CD4-positive, alpha-beta T cell treated with Interleukin-2 at 100 ng/mL for 4 hours (primary cell): ENCODE data around the gene TTC36.
"Not testable (repeated sequence)": the region's sequence is repeated elsewhere in the genome, so short reads cannot be mapped to it uniquely, and the experiment has no call there.

Source experiments
- DNase-seq: peaks from one replicate; pipeline ENCODE4 v3.0.0-alpha.2; 2020; ENCODE audit warnings: low spot score

The TTC36 gene, protein sequence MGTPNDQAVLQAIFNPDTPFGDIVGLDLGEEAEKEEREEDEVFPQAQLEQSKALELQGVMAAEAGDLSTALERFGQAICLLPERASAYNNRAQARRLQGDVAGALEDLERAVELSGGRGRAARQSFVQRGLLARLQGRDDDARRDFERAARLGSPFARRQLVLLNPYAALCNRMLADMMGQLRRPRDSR

DNA sequence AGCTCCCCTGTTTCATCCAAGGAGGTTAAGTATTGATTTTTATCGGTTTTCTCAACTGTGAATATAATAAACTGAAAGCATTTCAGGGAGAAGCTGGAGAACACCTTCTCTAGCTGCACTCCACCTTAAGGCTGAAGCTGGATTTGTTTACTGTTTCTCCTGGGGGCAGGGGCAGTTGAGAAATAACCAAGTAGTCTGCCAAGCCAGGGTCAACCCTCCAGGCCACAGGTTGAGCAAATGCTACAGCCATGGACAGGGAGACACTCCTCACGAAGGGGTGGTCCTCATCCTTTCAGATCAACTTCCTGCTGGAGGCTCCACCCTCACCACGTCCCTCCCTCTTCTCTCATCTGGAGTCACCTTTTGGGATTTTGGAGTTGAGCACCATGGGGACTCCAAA lies at the start of gene TTC36:
TTC36 (plus strand) TSS at position 366 of the 400 bp plus-strand sequence; CDS start at position 387, 21 bp downstream.
- DNase-seq = no peak

- not testable (repeated sequence) for DNase-seq
Observed at GRCh38 chr11:118481238-118481637, 46.0 kb upstream of the TTC36 start.

- DNase-seq = no peak
Observed at GRCh38 chr11:118484405-118484804, 42.9 kb upstream of the TTC36 start.

DNA sequence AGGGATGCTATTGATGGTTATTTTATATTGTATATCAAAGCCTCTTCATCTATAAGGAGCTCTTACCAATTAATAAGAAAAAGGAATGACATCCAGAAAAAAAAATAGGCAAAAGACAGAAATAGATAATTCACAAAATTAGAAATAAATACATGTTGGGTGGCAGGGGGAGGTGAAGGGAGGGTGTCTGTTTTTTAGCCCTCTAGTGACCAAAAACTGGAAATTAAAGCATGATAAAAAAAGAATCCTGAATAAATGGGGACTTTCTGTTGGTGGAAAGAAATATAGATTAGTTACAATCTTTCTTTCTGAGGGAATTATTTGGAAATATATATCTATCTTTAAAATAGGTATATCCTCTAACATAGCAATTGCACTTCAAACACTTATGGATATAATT lies 42.0 kb upstream of the TTC36 start:
- DNase-seq = no peak

GRCh38 chr11:118488480-118489109 lies 38.7 kb upstream of the TTC36 start:
- peak; percentile 86 for DNase-seq

DNA sequence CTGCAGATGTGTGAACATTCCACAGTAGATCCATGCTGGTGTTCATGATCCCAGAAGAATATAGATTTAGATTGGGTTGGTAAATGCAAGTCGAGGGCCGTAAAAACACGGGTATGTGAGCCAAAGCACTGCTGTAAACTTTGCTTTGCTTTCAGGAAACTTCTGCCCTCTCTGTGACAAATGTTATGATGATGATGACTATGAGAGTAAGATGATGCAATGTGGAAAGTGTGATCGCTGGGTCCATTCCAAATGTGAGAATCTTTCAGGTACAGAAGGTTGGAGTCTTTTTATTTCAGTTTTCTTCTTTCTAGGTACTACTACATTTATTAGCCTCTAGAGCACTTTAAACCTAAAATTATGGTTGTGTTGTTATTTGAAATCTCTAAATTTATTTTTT lies 36.2 kb upstream of the TTC36 start:
- DNase-seq = no peak

DNA sequence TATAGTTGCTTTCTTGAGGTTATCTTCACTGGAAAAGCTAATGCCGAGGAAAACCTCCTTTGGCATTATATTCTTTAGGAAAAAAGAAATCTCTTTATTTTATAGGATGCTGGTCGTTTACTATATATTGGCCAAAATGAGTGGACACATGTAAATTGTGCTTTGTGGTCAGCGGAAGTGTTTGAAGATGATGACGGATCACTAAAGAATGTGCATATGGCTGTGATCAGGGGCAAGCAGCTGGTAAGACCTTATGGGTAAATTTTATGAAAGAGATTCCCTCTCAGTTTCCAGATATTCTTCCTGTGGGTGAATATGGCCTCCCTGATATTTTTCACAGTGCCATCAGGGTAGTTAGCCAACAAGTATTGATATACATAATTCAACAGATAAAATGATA lies 29.4 kb upstream of the TTC36 start:
- DNase-seq = no peak

GRCh38 chr11:118503216-118503615 lies 24.1 kb upstream of the TTC36 start:
- no peak for DNase-seq

GRCh38 chr11:118511601-118512000 lies 15.7 kb upstream of the TTC36 start:
- no peak for DNase-seq

- peak; percentile 7 for DNase-seq
Observed at GRCh38 chr11:118514103-118514502, 13.2 kb upstream of the TTC36 start.

GRCh38 chr11:118519549-118519948 lies 7.7 kb upstream of the TTC36 start:
- no peak for DNase-seq

GRCh38 chr11:118521892-118522311 lies 5.4 kb upstream of the TTC36 start:
- DNase-seq = no peak

GRCh38 chr11:118522571-118523072 lies 4.7 kb upstream of the TTC36 start:
- no peak for DNase-seq

GRCh38 chr11:118524356-118524755 lies 2.9 kb upstream of the TTC36 start:
- no peak for DNase-seq

DNA sequence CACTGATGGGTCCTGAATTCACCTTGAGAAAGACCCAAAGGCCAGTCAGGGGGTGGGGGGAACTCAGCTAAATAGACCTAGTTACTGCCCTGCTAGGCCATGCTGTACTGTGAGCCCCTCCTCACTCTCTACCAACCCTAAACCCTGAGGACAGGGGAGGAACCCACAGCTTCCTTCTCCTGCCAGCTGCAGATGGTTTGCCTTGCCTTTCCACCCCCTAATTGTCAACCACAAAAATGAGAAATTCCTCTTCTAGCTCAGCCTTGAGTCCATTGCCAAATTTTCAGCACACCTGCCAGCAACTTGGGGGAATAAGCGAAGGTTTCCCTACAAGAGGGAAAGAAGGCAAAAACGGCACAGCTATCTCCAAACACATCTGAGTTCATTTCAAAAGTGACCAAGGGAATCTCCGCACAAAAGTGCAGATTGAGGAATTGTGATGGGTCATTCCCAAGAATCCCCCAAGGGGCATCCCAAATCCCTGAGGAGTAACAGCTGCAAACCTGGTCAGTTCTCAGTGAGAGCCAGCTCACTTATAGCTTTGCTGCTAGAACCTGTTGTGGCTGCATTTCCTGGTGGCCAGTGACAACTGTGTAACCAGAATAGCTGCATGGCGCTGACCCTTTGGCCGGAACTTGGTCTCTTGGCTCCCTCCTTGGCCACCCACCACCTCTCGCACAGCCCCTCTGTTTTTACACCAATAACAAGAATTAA lies 2.4 kb upstream of the TTC36 start:
- no peak for DNase-seq

GRCh38 chr11:118526688-118527087 lies 586 bp upstream of the TTC36 start:
- no peak for DNase-seq

DNA sequence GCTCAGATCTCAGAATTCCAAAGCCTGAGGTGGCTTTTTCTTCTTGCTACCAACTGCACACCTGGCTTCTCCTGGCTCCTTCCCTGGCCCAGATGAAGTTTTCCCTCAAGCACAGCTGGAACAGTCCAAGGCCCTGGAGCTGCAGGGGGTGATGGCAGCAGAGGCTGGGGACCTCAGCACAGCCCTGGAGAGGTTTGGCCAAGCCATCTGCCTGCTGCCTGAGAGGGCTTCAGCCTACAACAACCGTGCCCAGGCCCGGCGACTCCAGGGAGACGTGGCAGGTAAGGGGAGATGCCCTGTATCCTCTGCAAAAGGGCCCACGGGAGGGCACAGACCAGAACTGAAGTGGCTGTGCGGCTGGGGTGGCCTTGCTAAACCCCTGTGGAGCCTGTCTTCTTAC lies 1.2 kb downstream of the TTC36 start:
- DNase-seq = no peak

GRCh38 chr11:118529584-118530175 lies 2.4 kb downstream of the TTC36 start:
- no peak for DNase-seq

DNA sequence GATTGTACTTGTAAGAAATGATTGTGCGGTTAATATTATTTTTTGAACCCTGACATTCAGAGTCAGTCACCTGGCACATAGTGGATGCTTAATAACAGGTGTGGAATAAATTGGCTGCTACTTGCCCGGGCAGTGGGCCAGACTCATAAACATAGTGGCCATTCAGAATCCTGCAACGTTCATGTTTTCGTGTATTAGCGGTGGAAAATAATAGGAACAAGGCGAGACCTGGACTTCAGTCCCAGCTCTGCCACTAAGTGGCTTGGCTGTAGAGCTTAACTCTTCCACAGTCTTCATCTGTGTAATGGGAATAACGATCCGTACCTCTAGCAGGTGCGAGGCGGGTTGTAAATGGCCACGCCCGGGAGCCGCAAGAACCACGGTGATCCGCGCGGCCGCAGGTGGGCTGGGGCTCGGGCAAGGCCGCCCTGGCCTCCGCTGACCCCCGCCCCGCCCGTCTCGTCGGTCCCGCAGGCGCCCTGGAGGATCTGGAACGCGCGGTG lies 3.0 kb downstream of the TTC36 start:
- DNase-seq = no peak

DNA sequence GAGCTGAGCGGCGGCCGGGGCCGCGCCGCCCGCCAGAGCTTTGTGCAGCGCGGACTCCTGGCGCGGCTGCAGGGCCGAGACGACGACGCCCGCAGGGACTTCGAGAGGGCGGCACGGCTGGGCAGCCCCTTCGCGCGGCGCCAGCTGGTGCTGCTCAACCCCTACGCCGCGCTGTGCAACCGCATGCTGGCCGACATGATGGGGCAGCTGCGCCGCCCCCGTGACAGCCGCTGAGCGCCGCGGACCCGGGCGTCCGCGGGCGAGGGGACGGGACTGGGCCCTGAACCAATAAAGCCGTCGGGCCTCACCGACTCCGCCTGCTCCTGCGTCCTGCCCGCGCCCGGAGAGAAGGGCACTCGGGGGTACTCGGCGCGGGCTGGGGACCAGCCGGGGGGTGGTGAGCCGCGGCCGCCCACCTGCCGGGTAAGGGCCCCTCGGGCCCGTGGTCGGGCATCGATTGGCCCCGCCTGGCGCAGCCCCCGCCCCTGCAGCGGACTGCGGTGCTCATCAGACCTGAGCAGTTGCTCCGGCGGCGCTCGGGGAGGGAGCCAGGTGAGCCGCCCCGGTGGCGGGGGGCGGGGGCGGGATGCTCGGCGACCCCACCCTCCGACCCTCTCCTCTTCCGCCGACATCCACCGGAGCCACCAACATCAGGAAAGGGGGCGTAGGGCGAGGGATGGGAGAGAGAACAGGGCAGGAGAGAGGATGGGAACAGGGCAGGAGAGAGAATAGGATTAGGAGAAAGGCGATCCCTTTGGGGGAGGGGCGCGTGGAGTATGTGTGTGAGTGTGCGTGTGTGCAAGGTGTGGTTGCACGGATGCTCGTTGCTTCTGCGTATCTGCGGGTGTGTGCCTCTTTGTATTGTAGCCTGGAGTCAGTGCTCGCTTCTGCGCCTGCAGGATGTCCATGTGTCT lies 3.7 kb downstream of the TTC36 start, which contains the start of gene TMEM25:
TMEM25 (plus strand) TSS at position 510 of the 914 bp plus-strand sequence. CDS start 610 bp downstream, outside the sequence.
- DNase-seq = peak; percentile 73

- no peak for DNase-seq
Observed at GRCh38 chr11:118531597-118532084, 4.4 kb downstream of the TTC36 start.
